Measurements from ENCODE around the gene SLC6A15. TPM values are rescaled to one million over a fixed set of nuclear protein-coding genes. Genes with fewer than 3 reads are reported as not detected.

SLC6A15 gene
- total and polyA plus RNA-seq, 2 donors (not counting 1 experiment from before 2014, with no cell fraction given): 0.30 to 0.99 TPM

- no peak overlapping the region for H3K4me2 ChIP-seq (ENCODE audit: extremely low read depth, insufficient read depth, low read length)
- no peak for TF ChIP-seq CTCF (conservative IDR thresholded peaks at IDR 0.05 in 1 of 2, IDR thresholded peaks at IDR 0.05 in 1 of 2; ENCODE audit: low read depth in 1 of 2, low read length in 2 of 2)
- no peak for TF ChIP-seq EZH2 (IDR thresholded peaks at IDR 0.05; ENCODE audit: low read length, missing control alignments)
- no peak overlapping the region for H3K9ac ChIP-seq (ENCODE audit: insufficient read depth, low read length)
- H3K79me2 ChIP-seq (ENCODE audit: control insufficient read depth, insufficient read depth, low read length): no peaks in the 10 kb centered on the region
- no peaks in the 10 kb centered on the region for H3K36me3 ChIP-seq (ENCODE audit: control insufficient read depth, insufficient read depth, low read length)
- H3K4me3 ChIP-seq (replicated peaks in 1 of 4; ENCODE audit: control extremely low read depth in 1 of 4, insufficient read depth in 1 of 4, low read depth in 3 of 4, low read length in 4 of 4): no peak overlapping the region
- H3K27ac ChIP-seq (ENCODE audit: insufficient read depth, low read length): no peak overlapping the region
- no peaks in the 10 kb centered on the region for H3K4me1 ChIP-seq (ENCODE audit: control insufficient read depth, extremely low read depth, insufficient read depth, low read length)
- H2AFZ ChIP-seq (ENCODE audit: low read length): no peak overlapping the region
- H4K20me1 ChIP-seq (ENCODE audit: control insufficient read depth, extremely low read depth, insufficient read depth, low read length): no peaks in the 10 kb centered on the region
- peak; percentile 6 to 11 for DNase-seq (ENCODE audit: low read depth in 2 of 2)
- H3K27me3 ChIP-seq (ENCODE audit: control insufficient read depth, insufficient read depth, low read length): no peaks in the 10 kb centered on the region
- no peaks in the 10 kb centered on the region for H3K9me3 ChIP-seq (ENCODE audit: control insufficient read depth, insufficient read depth, low read depth, low read length)
Observed at GRCh38 chr12:84856156-84856900, 56.3 kb downstream of the SLC6A15 start.

- Histone ChIP-seq H3K4me2 (ENCODE audit: extremely low read depth, insufficient read depth, low read length) (no peak overlapping the region), H3K79me2 (ENCODE audit: control insufficient read depth, insufficient read depth, low read length) (no peaks in the 10 kb centered on the region), H3K9me3 (ENCODE audit: control insufficient read depth, insufficient read depth, low read depth, low read length) (no peaks in the 10 kb centered on the region), H3K4me3 (replicated peaks in 1 of 4; ENCODE audit: control extremely low read depth in 1 of 4, insufficient read depth in 1 of 4, low read depth in 3 of 4, low read length in 4 of 4) (no peak overlapping the region), H3K27ac (ENCODE audit: insufficient read depth, low read length) (no peak overlapping the region), H2AFZ (ENCODE audit: low read length) (no peak overlapping the region), H3K27me3 (ENCODE audit: control insufficient read depth, insufficient read depth, low read length) (no peaks in the 10 kb centered on the region), H3K36me3 (ENCODE audit: control insufficient read depth, insufficient read depth, low read length) (no peaks in the 10 kb centered on the region), H3K9ac (ENCODE audit: insufficient read depth, low read length) (no peak overlapping the region), H3K4me1 (ENCODE audit: control insufficient read depth, extremely low read depth, insufficient read depth, low read length) (no peaks in the 10 kb centered on the region), H4K20me1 (ENCODE audit: control insufficient read depth, extremely low read depth, insufficient read depth, low read length) (no peaks in the 10 kb centered on the region)
- DNase-seq (ENCODE audit: low read depth in 2 of 2): no peak
- TF ChIP-seq EZH2 (IDR thresholded peaks at IDR 0.05; ENCODE audit: low read length, missing control alignments): no peak
- no peak for TF ChIP-seq CTCF (conservative IDR thresholded peaks at IDR 0.05 in 1 of 2, IDR thresholded peaks at IDR 0.05 in 1 of 2; ENCODE audit: low read depth in 1 of 2, low read length in 2 of 2)
Observed at GRCh38 chr12:84843593-84844144, 68.9 kb downstream of the SLC6A15 start.

GRCh38 chr12:84842406-84843013, 70.1 kb downstream of the SLC6A15 start:
- Histone ChIP-seq H3K27ac (ENCODE audit: insufficient read depth, low read length) (no peak overlapping the region), H3K4me3 (replicated peaks in 1 of 4; ENCODE audit: control extremely low read depth in 1 of 4, insufficient read depth in 1 of 4, low read depth in 3 of 4, low read length in 4 of 4) (no peak overlapping the region), H2AFZ (ENCODE audit: low read length) (no peak overlapping the region), H3K27me3 (ENCODE audit: control insufficient read depth, insufficient read depth, low read length) (no peaks in the 10 kb centered on the region), H3K9ac (ENCODE audit: insufficient read depth, low read length) (no peak overlapping the region), H4K20me1 (ENCODE audit: control insufficient read depth, extremely low read depth, insufficient read depth, low read length) (no peaks in the 10 kb centered on the region), H3K79me2 (ENCODE audit: control insufficient read depth, insufficient read depth, low read length) (no peaks in the 10 kb centered on the region), H3K9me3 (ENCODE audit: control insufficient read depth, insufficient read depth, low read depth, low read length) (no peaks in the 10 kb centered on the region), H3K4me1 (ENCODE audit: control insufficient read depth, extremely low read depth, insufficient read depth, low read length) (no peaks in the 10 kb centered on the region), H3K4me2 (ENCODE audit: extremely low read depth, insufficient read depth, low read length) (no peak overlapping the region), H3K36me3 (ENCODE audit: control insufficient read depth, insufficient read depth, low read length) (no peaks in the 10 kb centered on the region)
- DNase-seq (ENCODE audit: low read depth in 2 of 2): peak; percentile 37 to 68
- TF ChIP-seq EZH2 (IDR thresholded peaks at IDR 0.05; ENCODE audit: low read length, missing control alignments): no peak
- peak; percentile 51 to 79 for TF ChIP-seq CTCF (conservative IDR thresholded peaks at IDR 0.05 in 1 of 2, IDR thresholded peaks at IDR 0.05 in 1 of 2; ENCODE audit: low read depth in 1 of 2, low read length in 2 of 2)

All from fibroblast of lung (primary cell).